Mesendoderm (in vitro differentiated cells): ENCODE data around the gene CSF3R.

ENCODE experiments used
- DNase-seq: peaks from one replicate; pipeline ENCODE4 v3.0.0; 2013
- H2AK5ac ChIP-seq: 2 replicates; pipeline ENCODE4 v1.6.1; 2013; ENCODE audit warnings: low read length, inconsistent platforms
- H2BK120ac ChIP-seq: 2 replicates; pipeline ENCODE4 v1.6.1; 2013; ENCODE audit warnings: low read depth, mild to moderate bottlenecking, low read length, moderate library complexity, mixed read lengths
- H2BK15ac ChIP-seq: replicated peaks from 2 replicates; pipeline ENCODE4 v1.6.1; 2013; ENCODE audit warnings: low read depth, mild to moderate bottlenecking, moderate library complexity
- H2BK5ac ChIP-seq: 2 replicates; pipeline ENCODE4 v1.6.1; 2013; ENCODE audit warnings: low read length, inconsistent platforms
- H3K18ac ChIP-seq: 2 replicates; pipeline ENCODE4 v1.6.1; 2013; ENCODE audit warnings: mild to moderate bottlenecking, low read length, mixed read lengths
- H3K23ac ChIP-seq: one replicate; pipeline ENCODE4 v1.6.1; 2013; ENCODE audit warnings: low read length
- H3K27ac ChIP-seq: 2 replicates; pipeline ENCODE4 v1.5.1; 2013; ENCODE audit warnings: low read depth, mild to moderate bottlenecking, inconsistent platforms, low read length, moderate library complexity
- H3K27me3 ChIP-seq: 2 replicates; pipeline ENCODE4 v1.6.1; 2013; ENCODE audit warnings: low read length, control low read depth, mild to moderate bottlenecking, inconsistent platforms; ENCODE audit not compliant: insufficient read depth, poor library complexity
- H3K36me3 ChIP-seq: 2 replicates; pipeline ENCODE4 v1.6.1; 2013; ENCODE audit warnings: low read length, inconsistent platforms; ENCODE audit not compliant: control insufficient read depth, insufficient read depth
- H3K4ac ChIP-seq: one replicate; pipeline ENCODE4 v1.6.1; 2013; ENCODE audit warnings: low read depth, mild to moderate bottlenecking, low read length, moderate library complexity
- H3K4me1 ChIP-seq: 2 replicates; pipeline ENCODE4 v1.6.1; 2013; ENCODE audit warnings: low read depth, low read length, inconsistent platforms; ENCODE audit not compliant: control insufficient read depth
- H3K4me2 ChIP-seq: 2 replicates; pipeline ENCODE4 v1.6.1; 2013; ENCODE audit warnings: low read length
- H3K4me3 ChIP-seq: 2 replicates; pipeline ENCODE4 v1.5.1; 2013; ENCODE audit warnings: mild to moderate bottlenecking, low read length
- H3K56ac ChIP-seq: one replicate; pipeline ENCODE4 v1.6.1; 2013; ENCODE audit warnings: low read length
- H3K79me1 ChIP-seq: 2 replicates; pipeline ENCODE4 v1.6.1; 2013; ENCODE audit warnings: low read length, inconsistent platforms
- H3K79me2 ChIP-seq: 2 replicates; pipeline ENCODE4 v1.6.1; 2013; ENCODE audit warnings: mild to moderate bottlenecking, low read length; ENCODE audit not compliant: control insufficient read depth, insufficient read depth
- H3K9ac ChIP-seq: 2 replicates; pipeline ENCODE4 v1.6.1; 2013; ENCODE audit warnings: low read length, inconsistent platforms
- H4K5ac ChIP-seq: one replicate; pipeline ENCODE4 v1.6.1; 2013; ENCODE audit warnings: low read length
- H4K8ac ChIP-seq: one replicate; pipeline ENCODE4 v1.6.1; 2013; ENCODE audit warnings: low read depth, mild to moderate bottlenecking, control low read depth, low read length, moderate library complexity
- WGBS: extraction: QIAGEN DNeasy Blood & Tissue Kit; methylation state at CpG from one replicate; pipeline ENCODE4 v1.1.7; 2013; ENCODE audit warnings: low lambda C conversion rate, missing lambda C conversion rate; ENCODE audit not compliant: insufficient coverage; ENCODE audit errors: extremely low coverage; 5-methylcytosine and 5-hydroxymethylcytosine counted together

Gene CSF3R

DNA sequence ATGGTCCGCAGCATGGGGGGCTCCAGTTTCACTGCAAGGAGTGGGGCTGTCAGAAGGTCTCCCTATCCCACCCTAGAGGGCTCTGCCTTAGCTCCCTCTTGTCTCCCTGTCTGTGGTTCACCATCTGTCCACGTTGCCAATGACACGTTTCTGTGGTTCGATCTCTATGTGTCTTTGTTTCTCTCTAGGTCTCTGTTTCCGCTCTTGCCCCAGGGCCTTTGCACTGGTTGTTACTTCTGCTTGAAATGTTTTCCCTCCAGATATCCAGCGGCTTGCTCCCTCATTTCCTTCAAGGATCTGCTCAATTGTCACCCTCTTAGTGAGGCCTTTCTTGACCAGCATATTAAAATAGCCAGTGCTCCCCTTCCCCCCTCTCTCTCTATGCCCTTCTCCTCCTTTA is 10.1 kb downstream of the CSF3R start:
- Histone ChIP-seq H3K4me3 (no peak overlapping the region), H3K79me2 (no peaks in the 10 kb centered on the region), H3K4me2 (no peak overlapping the region), H3K23ac (no peak overlapping the region), H3K27me3 (no peaks in the 10 kb centered on the region), H2BK120ac (no peak overlapping the region), H3K27ac (no peak overlapping the region), H3K4me1 (no peaks in the 10 kb centered on the region), H3K56ac (no peak overlapping the region), H2AK5ac (no peak overlapping the region), H4K5ac (no peak overlapping the region), H3K4ac (no peak overlapping the region), H3K36me3 (no peaks in the 10 kb centered on the region), H2BK15ac (no peak overlapping the region), H3K9ac (no peak overlapping the region), H4K8ac (no peak overlapping the region), H3K18ac (no peak overlapping the region), H2BK5ac (no peak overlapping the region), H3K79me1 (no peaks in the 10 kb centered on the region)
- DNase-seq, result no peak
- no CpG with 5 or more reads among the region's 6 CpGs for WGBS

DNA sequence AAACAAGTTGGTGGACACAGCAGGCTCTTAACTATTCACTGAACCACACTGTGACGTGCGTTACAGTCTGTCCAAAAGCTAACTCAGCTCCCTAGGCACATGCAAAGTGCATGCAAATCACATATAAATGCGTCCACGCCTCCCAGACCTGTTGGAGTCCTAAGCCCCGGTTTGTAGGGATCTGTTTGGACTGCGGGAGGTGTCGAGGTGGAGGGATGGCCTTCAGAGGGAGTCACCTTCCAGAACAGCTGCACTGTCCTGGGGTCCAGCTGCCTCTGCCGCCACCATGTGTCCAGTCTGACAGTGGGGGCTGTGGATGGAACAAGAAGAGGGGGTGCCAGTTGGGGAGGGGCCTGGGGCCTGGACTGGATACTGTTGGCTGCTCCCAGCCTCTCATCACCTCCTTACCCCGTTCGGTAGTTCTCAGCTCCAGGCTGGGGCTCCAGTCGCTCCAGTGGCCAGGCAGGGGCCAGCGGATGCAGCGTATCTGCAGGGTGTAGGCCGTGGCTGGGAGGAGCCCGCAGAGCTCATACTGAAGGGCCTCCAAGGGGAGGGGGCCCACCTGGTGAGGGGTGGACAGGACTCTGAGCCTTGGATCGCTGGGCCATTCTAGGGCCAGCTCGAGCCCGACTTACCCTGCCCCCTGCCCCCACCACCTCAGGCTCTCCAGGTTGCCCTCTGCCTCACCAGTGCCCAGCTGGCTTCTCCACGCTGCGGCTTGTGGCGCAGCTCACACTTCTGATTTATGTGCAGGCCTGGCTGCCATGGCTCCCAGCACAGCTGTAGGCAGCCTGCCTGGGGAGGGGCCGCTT is 10.7 kb downstream of the CSF3R start:
- no peak overlapping the region for H3K18ac ChIP-seq
- no peak overlapping the region for H3K4me2 ChIP-seq
- H2BK120ac ChIP-seq, result no peak overlapping the region
- no peak overlapping the region for H2AK5ac ChIP-seq
- no peak overlapping the region for H3K4ac ChIP-seq
- no CpG with 5 or more reads among the region's 22 CpGs for WGBS
- no peak overlapping the region for H3K9ac ChIP-seq
- H3K4me3 ChIP-seq, result no peak overlapping the region
- H3K23ac ChIP-seq, result no peak overlapping the region
- DNase-seq, result no peak
- no peaks in the 10 kb centered on the region for H3K4me1 ChIP-seq
- H2BK5ac ChIP-seq, result no peak overlapping the region
- H3K79me2 ChIP-seq, result no peaks in the 10 kb centered on the region
- no peak overlapping the region for H3K27ac ChIP-seq
- H4K5ac ChIP-seq, result no peak overlapping the region
- no peaks in the 10 kb centered on the region for H3K27me3 ChIP-seq
- H3K36me3 ChIP-seq, result no peaks in the 10 kb centered on the region
- no peak overlapping the region for H4K8ac ChIP-seq
- no peak overlapping the region for H2BK15ac ChIP-seq
- H3K56ac ChIP-seq, result peak overlapping the region; percentile 25
- H3K79me1 ChIP-seq, result no peaks in the 10 kb centered on the region

DNA sequence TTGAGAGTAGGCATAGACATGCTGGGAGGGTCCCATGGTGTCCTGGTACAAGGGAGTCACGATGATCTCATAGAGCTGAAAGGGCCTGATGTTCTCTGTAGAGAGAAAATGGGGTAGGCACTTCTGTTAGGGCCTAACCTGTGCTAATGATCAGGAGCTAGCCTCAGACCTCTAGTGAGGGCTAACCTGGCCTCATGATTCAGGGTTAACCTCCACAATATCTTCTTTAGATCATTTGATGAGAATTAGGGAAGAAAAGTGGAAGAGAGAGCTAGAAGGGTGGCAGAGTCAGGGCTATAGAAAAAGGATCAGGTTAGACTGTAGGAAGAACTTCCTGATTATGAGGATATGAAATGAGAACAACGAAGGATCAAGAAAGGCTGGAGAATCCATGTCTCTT is 13.6 kb downstream of the CSF3R start:
- H3K4ac ChIP-seq, result no peak overlapping the region
- DNase-seq, result no peak
- H3K4me3 ChIP-seq, result no peak overlapping the region
- no peak overlapping the region for H3K9ac ChIP-seq
- no peak overlapping the region for H2BK5ac ChIP-seq
- H3K79me1 ChIP-seq, result no peaks in the 10 kb centered on the region
- H3K4me2 ChIP-seq, result no peak overlapping the region
- no peak overlapping the region for H4K5ac ChIP-seq
- H2AK5ac ChIP-seq, result no peak overlapping the region
- no peaks in the 10 kb centered on the region for H3K79me2 ChIP-seq
- no peak overlapping the region for H4K8ac ChIP-seq
- H3K18ac ChIP-seq, result no peak overlapping the region
- no CpG with 5 or more reads among the region's 2 CpGs for WGBS
- H2BK120ac ChIP-seq, result no peak overlapping the region
- no peaks in the 10 kb centered on the region for H3K36me3 ChIP-seq
- H3K27me3 ChIP-seq, result no peaks in the 10 kb centered on the region
- no peak overlapping the region for H2BK15ac ChIP-seq
- peaks cover 5% of the 10 kb centered on the region for H3K4me1 ChIP-seq
- no peak overlapping the region for H3K23ac ChIP-seq
- H3K27ac ChIP-seq, result no peak overlapping the region
- no peak overlapping the region for H3K56ac ChIP-seq

DNA sequence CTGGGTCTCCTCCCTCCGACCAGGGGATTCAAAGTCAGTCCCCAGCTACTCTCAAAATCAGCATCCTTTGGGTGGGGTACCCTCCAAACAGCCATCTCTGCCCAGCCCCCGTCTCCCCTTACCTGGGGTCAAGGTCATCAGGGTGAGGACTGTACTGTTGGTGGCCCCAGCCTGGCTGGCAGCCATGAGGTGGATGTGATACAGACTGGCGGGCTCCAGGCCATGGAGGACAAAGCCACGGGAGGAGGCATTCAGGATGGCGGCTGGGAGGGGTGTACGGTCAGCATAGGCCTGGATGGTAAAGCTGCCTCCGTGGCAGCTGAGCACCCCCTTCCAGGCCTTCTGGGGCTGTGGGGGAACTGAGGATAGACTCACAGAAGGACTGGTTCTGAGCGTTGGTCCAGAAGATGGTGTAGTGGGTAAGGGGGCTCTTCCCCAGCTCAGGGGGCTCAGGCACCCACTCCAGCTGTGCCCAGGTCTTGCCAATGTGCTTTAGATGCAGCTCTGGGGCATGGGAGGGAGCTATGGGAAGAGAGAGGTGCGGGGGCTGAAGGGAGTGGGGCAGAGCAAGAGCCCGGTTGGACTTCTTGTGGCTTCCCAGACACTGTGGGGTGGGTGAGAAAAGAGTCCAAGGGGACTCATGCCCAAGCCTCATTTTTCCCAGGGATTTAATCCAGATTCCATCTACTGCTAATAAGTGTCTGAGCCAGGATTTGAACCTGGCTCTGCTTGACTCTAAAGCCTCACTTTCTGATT is 14.8 kb downstream of the CSF3R start:
- Histone ChIP-seq H2BK120ac (no peak overlapping the region), H3K4ac (no peak overlapping the region), H3K4me1 (peaks cover 5% of the 10 kb centered on the region), H3K79me1 (peaks cover 2% of the 10 kb centered on the region), H3K79me2 (peaks cover 3% of the 10 kb centered on the region), H3K27ac (no peak overlapping the region), H3K27me3 (no peaks in the 10 kb centered on the region), H2BK15ac (no peak overlapping the region), H3K4me2 (no peak overlapping the region), H4K5ac (no peak overlapping the region), H4K8ac (no peak overlapping the region), H3K36me3 (no peaks in the 10 kb centered on the region), H2BK5ac (no peak overlapping the region), H3K18ac (no peak overlapping the region), H3K23ac (no peak overlapping the region), H3K4me3 (no peak overlapping the region), H3K56ac (no peak overlapping the region), H3K9ac (no peak overlapping the region), H2AK5ac (no peak overlapping the region)
- WGBS, result no CpG with 5 or more reads among the region's 10 CpGs
- no peak for DNase-seq

DNA sequence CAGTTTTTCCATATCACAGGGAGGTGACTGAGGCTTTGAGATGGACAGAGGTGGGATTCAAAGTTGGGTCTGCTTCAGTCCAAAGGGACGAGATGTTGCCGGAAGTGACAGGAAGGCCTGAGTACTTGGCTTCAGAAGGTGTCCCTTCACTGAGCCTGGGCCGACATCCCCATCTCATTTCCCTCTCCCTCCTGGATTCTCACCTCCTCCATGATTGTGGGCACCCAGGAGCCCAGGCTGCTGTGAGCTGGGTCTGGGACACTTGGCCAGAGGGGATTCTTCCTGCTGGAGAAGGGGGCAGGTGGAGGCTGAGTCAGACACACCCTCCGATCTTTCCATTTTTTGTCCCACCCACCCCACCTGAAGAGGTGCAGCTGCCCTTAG is 15.7 kb downstream of the CSF3R start:
- Histone ChIP-seq H3K79me2 (peaks cover 3% of the 10 kb centered on the region), H2BK15ac (no peak overlapping the region), H3K18ac (no peak overlapping the region), H3K4me3 (no peak overlapping the region), H3K79me1 (peaks cover 8% of the 10 kb centered on the region), H4K8ac (no peak overlapping the region), H3K56ac (no peak overlapping the region), H3K27ac (no peak overlapping the region), H3K4me2 (no peak overlapping the region), H3K9ac (no peak overlapping the region), H3K4ac (no peak overlapping the region), H3K27me3 (no peaks in the 10 kb centered on the region), H3K23ac (no peak overlapping the region), H2BK120ac (no peak overlapping the region), H2AK5ac (no peak overlapping the region), H4K5ac (no peak overlapping the region), H3K4me1 (peaks cover 5% of the 10 kb centered on the region), H3K36me3 (no peaks in the 10 kb centered on the region), H2BK5ac (no peak overlapping the region)
- DNase-seq, result no peak
- WGBS, result no CpG with 5 or more reads among the region's 4 CpGs
